ENCODE results near the gene TMEM229B.

Gene TMEM229B

GRCh38 chr14:67438969-67439368, 49.6 kb downstream of the TMEM229B start:
- Mint-ChIP-seq H3K27me3 (peaks cover 18% of the 10 kb centered on the region), H3K36me3 (ENCODE audit: insufficient read depth) (no peaks in the 10 kb centered on the region), H3K27ac (ENCODE audit: low read depth) (no peak overlapping the region), H3K9me3 (no peaks in the 10 kb centered on the region), H3K4me3 (no peak overlapping the region), H3K4me1 (no peaks in the 10 kb centered on the region)
- DNase-seq (ENCODE audit: low spot score in 2 of 2) = no peak
- no peak for ATAC-seq (replicated peaks; ENCODE audit: extremely low read depth, poor library complexity, severe bottlenecking)

GRCh38 chr14:67436006-67436866, 52.3 kb downstream of the TMEM229B start:
- DNase-seq (ENCODE audit: low spot score in 2 of 2) = no peak
- Mint-ChIP-seq H3K27ac (ENCODE audit: low read depth) (no peak overlapping the region), H3K36me3 (ENCODE audit: insufficient read depth) (no peaks in the 10 kb centered on the region), H3K9me3 (no peaks in the 10 kb centered on the region), H3K4me3 (no peak overlapping the region), H3K4me1 (no peaks in the 10 kb centered on the region), H3K27me3 (no peaks in the 10 kb centered on the region)
- ATAC-seq (replicated peaks; ENCODE audit: extremely low read depth, poor library complexity, severe bottlenecking) = no peak

- peaks cover 2% of the 10 kb centered on the region for H3K27me3 Mint-ChIP-seq
- H3K27ac Mint-ChIP-seq (ENCODE audit: low read depth) = no peak overlapping the region
- ATAC-seq (replicated peaks; ENCODE audit: extremely low read depth, poor library complexity, severe bottlenecking) (no peak), DNase-seq (ENCODE audit: low spot score in 2 of 2) (no peak)
- no peaks in the 10 kb centered on the region for H3K36me3 Mint-ChIP-seq (ENCODE audit: insufficient read depth)
- H3K4me1 Mint-ChIP-seq = no peaks in the 10 kb centered on the region
- H3K9me3 Mint-ChIP-seq = no peaks in the 10 kb centered on the region
- no peak overlapping the region for H3K4me3 Mint-ChIP-seq
Measured at GRCh38 chr14:67435603-67436002, 52.9 kb downstream of the TMEM229B start.

GRCh38 chr14:67432050-67432564, 56.4 kb downstream of the TMEM229B start:
- peaks cover 10% of the 10 kb centered on the region for H3K27me3 Mint-ChIP-seq
- H3K27ac Mint-ChIP-seq (ENCODE audit: low read depth) = no peak overlapping the region
- no peaks in the 10 kb centered on the region for H3K4me1 Mint-ChIP-seq
- no peaks in the 10 kb centered on the region for H3K9me3 Mint-ChIP-seq
- H3K36me3 Mint-ChIP-seq (ENCODE audit: insufficient read depth) = no peaks in the 10 kb centered on the region
- no peak overlapping the region for H3K4me3 Mint-ChIP-seq
- ATAC-seq (replicated peaks; ENCODE audit: extremely low read depth, poor library complexity, severe bottlenecking) = no peak
- DNase-seq (ENCODE audit: low spot score in 2 of 2) = no peak

GRCh38 chr14:67429510-67430205, 58.9 kb downstream of the TMEM229B start:
- no peak for DNase-seq (ENCODE audit: low spot score in 2 of 2)

GRCh38 chr14:67428501-67429031, 60.0 kb downstream of the TMEM229B start:
- ATAC-seq (replicated peaks; ENCODE audit: extremely low read depth, poor library complexity, severe bottlenecking) = no peak
- no peaks in the 10 kb centered on the region for H3K4me1 Mint-ChIP-seq
- no peaks in the 10 kb centered on the region for H3K9me3 Mint-ChIP-seq
- no peak overlapping the region for H3K27ac Mint-ChIP-seq (ENCODE audit: low read depth)
- no peak for DNase-seq (ENCODE audit: low spot score in 2 of 2)
- no peaks in the 10 kb centered on the region for H3K36me3 Mint-ChIP-seq (ENCODE audit: insufficient read depth)
- H3K27me3 Mint-ChIP-seq = peaks cover 27% of the 10 kb centered on the region
- H3K4me3 Mint-ChIP-seq = no peak overlapping the region

More at GRCh38 chr14:67429510-67430205, 58.9 kb downstream of the TMEM229B start:
- no peaks in the 10 kb centered on the region for H3K36me3 Mint-ChIP-seq (ENCODE audit: insufficient read depth)
- no peaks in the 10 kb centered on the region for H3K4me1 Mint-ChIP-seq
- no peak overlapping the region for H3K4me3 Mint-ChIP-seq
- no peak overlapping the region for H3K27ac Mint-ChIP-seq (ENCODE audit: low read depth)
- H3K27me3 Mint-ChIP-seq = peaks cover 18% of the 10 kb centered on the region
- no peaks in the 10 kb centered on the region for H3K9me3 Mint-ChIP-seq
- no peak for ATAC-seq (replicated peaks; ENCODE audit: extremely low read depth, poor library complexity, severe bottlenecking)

- Mint-ChIP-seq H3K4me3 (no peak overlapping the region), H3K9me3 (no peaks in the 10 kb centered on the region), H3K27me3 (peaks cover 32% of the 10 kb centered on the region), H3K27ac (ENCODE audit: low read depth) (no peak overlapping the region), H3K4me1 (no peaks in the 10 kb centered on the region), H3K36me3 (ENCODE audit: insufficient read depth) (no peaks in the 10 kb centered on the region)
- DNase-seq (ENCODE audit: low spot score in 2 of 2) (peak; percentile 54 to 63), ATAC-seq (replicated peaks; ENCODE audit: extremely low read depth, poor library complexity, severe bottlenecking) (peak; percentile 71)
Measured at GRCh38 chr14:67426983-67427606, 61.4 kb downstream of the TMEM229B start.

GRCh38 chr14:67426161-67426560, 62.4 kb downstream of the TMEM229B start:
- no peak overlapping the region for H3K27ac Mint-ChIP-seq (ENCODE audit: low read depth)

GRCh38 chr14:67425608-67426007, 62.9 kb downstream of the TMEM229B start:
- no peaks in the 10 kb centered on the region for H3K4me1 Mint-ChIP-seq
- ATAC-seq (replicated peaks; ENCODE audit: extremely low read depth, poor library complexity, severe bottlenecking) (no peak), DNase-seq (ENCODE audit: low spot score in 2 of 2) (no peak)
- H3K27me3 Mint-ChIP-seq = peaks cover 30% of the 10 kb centered on the region
- no peaks in the 10 kb centered on the region for H3K36me3 Mint-ChIP-seq (ENCODE audit: insufficient read depth)
- H3K9me3 Mint-ChIP-seq = no peaks in the 10 kb centered on the region
- H3K27ac Mint-ChIP-seq (ENCODE audit: low read depth) = no peak overlapping the region
- H3K4me3 Mint-ChIP-seq = no peak overlapping the region

More at GRCh38 chr14:67426161-67426560, 62.4 kb downstream of the TMEM229B start:
- ATAC-seq (replicated peaks; ENCODE audit: extremely low read depth, poor library complexity, severe bottlenecking) (no peak), DNase-seq (ENCODE audit: low spot score in 2 of 2) (no peak)
- H3K4me3 Mint-ChIP-seq = no peak overlapping the region
- H3K27me3 Mint-ChIP-seq = peaks cover 32% of the 10 kb centered on the region
- no peaks in the 10 kb centered on the region for H3K4me1 Mint-ChIP-seq
- no peaks in the 10 kb centered on the region for H3K36me3 Mint-ChIP-seq (ENCODE audit: insufficient read depth)
- H3K9me3 Mint-ChIP-seq = no peaks in the 10 kb centered on the region

- DNase-seq (ENCODE audit: low spot score in 2 of 2) = no peak
- H3K9me3 Mint-ChIP-seq = no peaks in the 10 kb centered on the region
Measured at GRCh38 chr14:67424539-67424938, 64.0 kb downstream of the TMEM229B start.

GRCh38 chr14:67423424-67423823, 65.1 kb downstream of the TMEM229B start:
- no peak for ATAC-seq (replicated peaks; ENCODE audit: extremely low read depth, poor library complexity, severe bottlenecking)
- H3K27me3 Mint-ChIP-seq = peaks cover 22% of the 10 kb centered on the region
- no peaks in the 10 kb centered on the region for H3K9me3 Mint-ChIP-seq
- DNase-seq (ENCODE audit: low spot score in 2 of 2) = no peak
- H3K4me1 Mint-ChIP-seq = no peaks in the 10 kb centered on the region
- peaks cover under 1% of the 10 kb centered on the region for H3K36me3 Mint-ChIP-seq (ENCODE audit: insufficient read depth)
- H3K4me3 Mint-ChIP-seq = no peak overlapping the region
- H3K27ac Mint-ChIP-seq (ENCODE audit: low read depth) = no peak overlapping the region

More at GRCh38 chr14:67424539-67424938, 64.0 kb downstream of the TMEM229B start:
- Mint-ChIP-seq H3K36me3 (ENCODE audit: insufficient read depth) (no peaks in the 10 kb centered on the region), H3K27me3 (peaks cover 22% of the 10 kb centered on the region), H3K4me3 (no peak overlapping the region), H3K4me1 (no peaks in the 10 kb centered on the region), H3K27ac (ENCODE audit: low read depth) (no peak overlapping the region)
- ATAC-seq (replicated peaks; ENCODE audit: extremely low read depth, poor library complexity, severe bottlenecking) = no peak

All from central memory CD8-positive, alpha-beta T cell (primary cell).